Activated T-cell treated with anti-CD3 and anti-CD28 coated beads, Interleukin-2, amount 50 U/mL, for 1 hour (primary cell): ENCODE measurements around the gene CCDC85B.

ENCODE experiments used
- DNase-seq: peaks from one replicate; pipeline ENCODE4 v3.0.0-alpha.2; 2020

Gene CCDC85B

GRCh38 chr11:65887723-65888162 is 2.7 kb upstream of the CCDC85B start:
- no peak for DNase-seq

- peak; percentile 94 for DNase-seq
These were observed 2.2 kb upstream of the CCDC85B start, which contains the start of gene FIBP for GRCh38 chr11:65888163-65888814. FIBP (minus strand) TSS chr11:65888471; CDS start chr11:65888418, 53 bp downstream.

GRCh38 chr11:65891219-65892136 is 1.0 kb downstream of the CCDC85B start:
- peak; percentile 50 for DNase-seq

GRCh38 chr11:65892137-65892540 is 1.7 kb downstream of the CCDC85B start:
- peak; percentile 49 for DNase-seq

GRCh38 chr11:65892661-65893317 is 2.3 kb downstream of the CCDC85B start:
- no peak for DNase-seq

GRCh38 chr11:65894034-65894591 is 3.6 kb downstream of the CCDC85B start:
- peak; percentile 46 for DNase-seq

GRCh38 chr11:65895482-65895981 is 5.1 kb downstream of the CCDC85B start:
- no peak for DNase-seq

GRCh38 chr11:65896034-65896999 is 5.8 kb downstream of the CCDC85B start:
- no peak for DNase-seq

- no peak for DNase-seq
These were observed 6.6 kb downstream of the CCDC85B start for GRCh38 chr11:65897020-65897471.

- DNase-seq = no peak
These were observed 8.3 kb downstream of the CCDC85B start for GRCh38 chr11:65898656-65899355.

- DNase-seq = peak; percentile 69
These were observed 9.1 kb downstream of the CCDC85B start for GRCh38 chr11:65899356-65900124.

- DNase-seq = peak; percentile 93
These were observed 9.8 kb downstream of the CCDC85B start, which contains the start of gene FOSL1 for GRCh38 chr11:65900125-65900898. FOSL1 (minus strand) TSS chr11:65900388; CDS start chr11:65900339, 49 bp downstream.

- DNase-seq = no peak
These were observed 10.4 kb downstream of the CCDC85B start for GRCh38 chr11:65900899-65901180.

GRCh38 chr11:65903068-65903481 is 12.6 kb downstream of the CCDC85B start:
- DNase-seq = no peak

GRCh38 chr11:65903715-65904114 is 13.2 kb downstream of the CCDC85B start:
- no peak for DNase-seq

- no peak for DNase-seq
These were observed 16.1 kb downstream of the CCDC85B start for GRCh38 chr11:65906602-65907001.

- DNase-seq = no peak
These were observed 17.4 kb downstream of the CCDC85B start for GRCh38 chr11:65907878-65908277.

- DNase-seq = no peak
These were observed 21.5 kb downstream of the CCDC85B start for GRCh38 chr11:65911682-65912568.
